Suppressor macrophage treated with lipopolysaccharide for 1 hour (primary cell): ENCODE measurements around the gene RAB9B.
A peak's percentile ranks its signal among the peaks of the same experiment; 100 is the strongest.
"Not testable (repeated sequence)": the region's sequence is repeated elsewhere in the genome, so short reads cannot be mapped to it uniquely, and the experiment has no call there.

Experiments
- DNase-seq, 3 donors: peaks; one replicate each; pipeline ENCODE4 v3.0.0-alpha.2; 2020 to 2022

Gene RAB9B, protein sequence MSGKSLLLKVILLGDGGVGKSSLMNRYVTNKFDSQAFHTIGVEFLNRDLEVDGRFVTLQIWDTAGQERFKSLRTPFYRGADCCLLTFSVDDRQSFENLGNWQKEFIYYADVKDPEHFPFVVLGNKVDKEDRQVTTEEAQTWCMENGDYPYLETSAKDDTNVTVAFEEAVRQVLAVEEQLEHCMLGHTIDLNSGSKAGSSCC

DNA sequence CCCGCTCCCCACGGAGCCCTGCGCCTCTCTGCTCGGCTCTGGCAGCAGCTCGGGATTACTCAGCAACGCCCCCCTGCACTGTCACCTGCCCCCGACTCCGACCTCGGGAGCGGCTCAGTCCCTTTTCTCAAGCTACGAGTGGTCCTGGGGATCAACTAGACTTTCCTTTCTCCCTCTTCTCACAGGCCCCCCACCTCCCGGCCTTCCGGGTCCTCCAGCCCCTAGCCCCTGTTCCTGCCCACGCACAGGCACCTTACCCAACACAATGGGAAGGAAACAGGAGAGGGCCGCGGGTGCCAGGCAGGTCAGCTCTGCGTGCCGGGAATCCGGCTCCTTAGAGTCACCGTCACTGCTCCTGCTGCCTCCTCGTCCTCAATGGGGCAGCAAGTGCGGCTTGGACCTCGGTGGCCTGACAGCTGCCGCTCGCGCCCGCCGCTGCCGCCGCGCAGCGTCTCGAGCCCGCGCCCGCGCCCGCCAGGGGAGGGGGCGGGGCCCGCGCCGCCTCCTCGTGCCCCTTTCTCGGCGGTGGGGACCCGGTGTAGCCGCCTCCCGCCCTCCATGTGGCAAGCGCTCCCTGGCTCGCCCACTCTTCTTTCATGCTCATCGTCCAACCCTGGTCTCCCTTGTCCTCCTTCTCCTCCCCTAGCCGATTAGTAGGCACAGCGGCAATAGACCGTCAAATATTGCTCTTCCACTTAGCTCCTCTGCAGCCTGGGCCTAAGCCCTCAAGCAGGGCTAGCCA, at the start of gene RAB9B:
Gene RAB9B, minus strand, starts transcription at position 455 of the 742 bp plus-strand sequence. CDS start 6,473 bp downstream, outside the sequence.
- DNase-seq, result peak; percentile 19 to 37 (median 21)

DNA sequence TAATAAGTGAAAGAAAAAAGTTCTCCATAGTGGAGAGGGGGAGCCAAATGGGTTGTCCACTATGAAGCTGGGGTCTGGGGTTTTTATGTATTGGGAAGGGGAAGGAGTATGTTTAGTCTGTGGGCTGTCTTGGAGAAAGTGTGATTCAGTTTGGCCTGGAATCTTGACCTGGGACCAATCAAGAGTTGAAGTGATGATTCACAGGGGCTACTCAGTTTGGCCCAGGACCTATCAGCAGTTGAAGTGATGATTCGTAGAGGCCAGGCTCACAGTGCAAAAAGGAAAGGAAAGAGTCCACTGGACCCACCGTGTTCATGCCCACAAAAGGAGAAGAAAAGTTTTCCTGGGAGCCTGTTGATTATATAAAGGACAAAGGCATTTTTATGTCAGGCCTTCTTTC, 47.3 kb upstream of the RAB9B start:
- no peak for DNase-seq

DNA sequence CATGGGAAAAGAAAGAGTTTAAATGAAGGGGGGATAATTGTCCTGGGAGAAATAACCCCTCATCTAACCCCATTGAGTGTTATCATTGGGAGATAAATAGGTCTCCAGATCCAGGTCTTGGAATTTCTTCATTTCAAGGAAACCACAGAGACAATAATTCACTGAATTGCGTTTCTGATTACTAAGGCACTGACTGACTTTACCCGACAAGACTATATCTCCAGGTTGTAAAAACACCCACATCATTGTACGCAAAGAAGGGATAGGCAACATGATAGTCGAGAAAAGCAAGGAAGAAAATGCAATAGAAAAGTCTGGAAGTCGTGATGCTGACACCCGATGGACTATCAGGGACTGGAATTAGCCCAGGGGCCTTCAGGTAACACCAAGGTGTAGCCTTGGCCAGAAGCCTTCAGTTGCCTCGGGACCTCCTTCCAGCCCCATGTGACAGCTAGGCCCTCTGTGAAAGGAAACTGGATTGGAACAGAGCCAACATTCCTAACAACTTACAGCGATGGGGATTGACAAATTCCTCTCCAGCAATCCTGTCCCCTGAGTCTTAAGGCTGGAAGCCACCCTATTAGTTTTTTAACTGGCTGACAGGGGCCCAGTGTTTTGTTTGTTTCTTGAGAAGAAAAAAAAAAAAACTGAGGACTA, 46.5 kb upstream of the RAB9B start:
- DNase-seq, result no peak

- DNase-seq, result no peak
Observed at GRCh38 chrX:103877571-103877970, 45.5 kb upstream of the RAB9B start.

DNA sequence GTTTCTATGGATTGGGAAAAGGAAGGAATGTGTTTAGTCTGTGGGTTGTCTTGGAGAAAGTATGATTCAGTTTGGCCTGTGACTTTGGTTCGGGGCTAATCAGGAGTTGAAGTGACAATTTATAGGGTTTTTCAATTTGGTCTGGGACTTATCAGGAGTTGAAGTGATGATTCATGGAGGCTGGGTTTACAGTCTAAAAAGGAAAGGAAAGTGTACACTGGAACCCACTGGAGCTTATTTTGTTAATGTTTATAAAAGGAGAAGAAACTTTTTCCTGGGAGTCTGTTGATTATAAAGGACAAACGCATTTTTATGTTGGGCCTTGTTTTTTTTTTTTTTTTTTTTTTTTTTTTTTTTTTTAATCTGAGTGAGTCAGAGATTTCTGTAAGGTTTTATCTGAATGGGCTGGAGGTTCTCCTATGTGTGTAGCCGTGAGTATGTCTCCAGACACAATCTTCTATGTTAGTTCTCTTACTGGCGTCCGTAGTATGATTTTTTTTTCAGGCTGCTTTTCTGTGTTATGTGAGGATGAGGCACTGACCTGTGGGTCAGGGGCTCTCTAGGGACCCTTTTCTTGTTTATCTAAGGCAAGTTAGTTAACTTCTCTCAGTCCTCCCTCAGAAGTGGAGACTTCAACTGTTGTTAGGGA, 33.0 kb upstream of the RAB9B start:
- no peak for DNase-seq

- no peak for DNase-seq
Observed at GRCh38 chrX:103864149-103864548, 32.1 kb upstream of the RAB9B start.

GRCh38 chrX:103861200-103861599, 29.1 kb upstream of the RAB9B start:
- DNase-seq, result no peak

DNA sequence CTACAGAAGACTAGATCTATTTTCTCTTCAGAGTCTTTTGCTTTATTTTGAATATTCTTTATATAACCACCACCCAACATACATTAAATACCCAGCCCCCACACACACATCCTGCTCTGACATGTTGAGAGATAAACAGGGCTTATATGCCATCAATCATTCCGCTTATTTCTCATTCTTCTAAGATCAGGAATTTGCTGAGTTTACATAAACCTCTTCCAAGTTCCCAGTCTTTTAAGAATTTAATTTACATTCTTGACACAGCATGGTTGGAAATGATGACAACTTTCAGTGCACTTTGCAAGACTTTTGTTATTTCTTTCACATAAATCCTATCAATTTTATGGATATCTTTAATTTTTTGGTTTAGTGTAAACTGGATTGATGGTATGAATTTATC, 17.5 kb upstream of the RAB9B start:
- no peak for DNase-seq

DNA sequence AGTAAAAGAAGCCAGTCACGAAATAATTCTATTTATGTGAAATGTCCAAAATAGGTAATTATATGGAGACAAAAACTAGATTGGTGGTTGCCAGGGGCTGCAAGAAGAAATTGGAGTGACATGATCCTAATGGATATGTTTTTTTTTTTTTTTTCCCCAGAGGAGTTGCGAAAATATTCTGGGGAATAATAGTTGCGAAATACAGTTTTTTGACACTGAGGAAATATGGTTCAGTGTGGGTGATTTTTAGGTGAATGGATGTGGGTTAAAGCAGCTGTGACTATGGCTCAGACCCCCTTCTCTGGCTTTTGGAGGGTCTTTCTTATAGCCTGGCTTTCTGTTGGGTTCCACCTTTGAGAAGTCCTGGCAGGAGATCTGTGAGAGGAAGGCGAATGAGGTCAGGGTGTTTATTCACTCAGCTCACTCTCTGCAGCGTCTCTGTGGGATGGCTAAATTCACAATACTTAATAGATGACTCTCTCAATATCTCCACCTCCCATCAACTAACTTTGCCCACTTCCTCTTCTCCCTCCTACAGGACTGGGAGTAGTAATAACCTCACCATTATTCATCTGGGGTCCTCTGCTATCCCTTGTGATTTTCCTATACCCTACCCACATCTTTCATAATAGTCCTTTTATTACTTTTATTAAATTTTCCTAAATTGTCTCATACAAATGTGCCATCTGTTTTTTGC, 15.3 kb upstream of the RAB9B start:
- DNase-seq, result peak in 2 of 3 donors; percentile 7 to 10

- no peak for DNase-seq
Observed at GRCh38 chrX:103846386-103846785, 14.3 kb upstream of the RAB9B start.

- peak; percentile 50 to 63 (median 58) for DNase-seq
Observed at GRCh38 chrX:103845165-103845653, 13.2 kb upstream of the RAB9B start.

GRCh38 chrX:103839404-103839803, 7.3 kb upstream of the RAB9B start:
- peak in 2 of 3 donors; percentile 20 to 45 for DNase-seq

DNA sequence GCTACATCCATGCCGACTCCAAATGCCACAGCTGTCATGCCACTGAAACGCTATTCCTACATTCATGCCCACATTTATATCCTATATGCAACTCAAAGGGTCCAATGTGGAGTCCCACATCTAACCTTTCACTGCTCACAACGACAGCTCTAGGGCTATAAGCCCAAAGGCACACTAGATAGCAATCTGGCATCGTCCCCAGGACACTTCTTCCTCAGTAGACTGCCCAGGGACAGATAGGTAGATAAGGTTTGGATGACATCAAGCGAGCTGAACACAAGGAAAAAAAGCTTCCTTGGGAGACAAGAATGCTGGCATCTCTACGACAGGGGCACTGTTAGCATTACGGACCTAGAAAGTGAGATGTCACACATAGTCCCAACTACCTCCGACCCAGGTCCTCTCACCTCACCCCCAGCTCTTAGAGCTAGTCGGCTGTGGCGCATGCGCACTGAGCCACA, 685 bp downstream of the RAB9B start:
- peak; percentile 52 to 71 (median 58) for DNase-seq

DNA sequence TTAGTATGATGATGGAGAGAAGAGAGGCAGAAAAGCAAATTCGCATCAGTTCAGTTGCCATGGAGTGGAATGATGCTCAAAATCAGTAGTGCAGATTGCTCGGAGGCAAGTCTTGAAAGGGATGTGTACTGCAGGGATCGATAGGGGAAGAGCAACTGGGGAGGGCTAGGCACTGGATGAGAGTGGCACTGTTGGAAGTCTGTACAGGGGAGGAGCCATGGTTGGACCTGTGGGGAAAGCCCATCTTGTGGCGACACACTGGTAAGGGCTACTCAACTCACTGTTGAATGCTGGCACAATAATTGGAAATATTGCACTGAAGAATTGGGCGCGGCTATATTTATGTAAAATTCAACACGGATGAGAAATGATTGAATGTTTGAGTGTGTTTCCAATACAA, 1.2 kb downstream of the RAB9B start:
- no peak for DNase-seq

DNA sequence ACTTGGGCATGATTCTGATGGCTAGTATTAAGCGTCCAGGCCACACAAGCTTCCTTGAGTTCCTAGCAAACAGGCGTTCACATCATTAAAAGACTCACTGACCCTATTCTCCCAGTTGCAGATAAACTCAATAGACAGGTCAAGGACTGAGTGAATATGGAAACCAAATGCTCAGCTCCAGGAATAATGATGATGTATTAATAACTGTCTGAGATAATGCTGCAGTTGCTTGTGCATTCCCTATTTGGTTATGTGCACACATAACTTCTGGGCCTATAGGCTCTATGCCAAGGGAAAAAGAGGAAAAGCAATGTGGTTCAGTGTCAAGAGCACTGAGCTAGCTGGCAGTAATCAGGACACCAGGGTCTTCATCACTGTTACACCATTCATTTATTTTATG, 3.5 kb downstream of the RAB9B start:
- DNase-seq, result no peak

- no peak for DNase-seq
Observed at GRCh38 chrX:103825881-103826280, 6.2 kb downstream of the RAB9B start.

- no peak for DNase-seq
Observed at GRCh38 chrX:103823591-103823990, 8.5 kb downstream of the RAB9B start.

DNA sequence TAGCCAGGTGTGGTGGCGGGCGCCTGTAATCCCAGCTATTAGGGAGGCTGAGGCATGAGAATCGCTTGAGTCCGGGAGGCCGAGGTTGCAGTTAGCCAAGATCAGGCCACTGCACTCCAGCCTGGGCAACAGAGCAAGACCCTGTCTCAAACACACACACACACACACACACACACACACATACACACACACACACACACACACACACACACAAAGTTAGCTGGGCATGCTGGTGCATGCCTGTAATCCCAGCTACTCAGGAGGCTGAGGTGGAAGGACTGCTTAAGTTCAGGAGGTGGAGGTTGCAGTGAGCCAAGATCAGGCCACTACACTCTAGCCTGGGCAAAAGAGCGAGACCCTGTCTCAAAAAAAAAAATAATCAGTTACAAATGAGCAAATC, 11.3 kb downstream of the RAB9B start:
- DNase-seq, result not testable (repeated sequence)

GRCh38 chrX:103818842-103819619, 13.0 kb downstream of the RAB9B start:
- no peak for DNase-seq

GRCh38 chrX:103817502-103817901, 14.6 kb downstream of the RAB9B start:
- peak; percentile 66 to 77 (median 67) for DNase-seq

GRCh38 chrX:103817101-103817500, 15.0 kb downstream of the RAB9B start:
- not testable (repeated sequence) for DNase-seq

DNA sequence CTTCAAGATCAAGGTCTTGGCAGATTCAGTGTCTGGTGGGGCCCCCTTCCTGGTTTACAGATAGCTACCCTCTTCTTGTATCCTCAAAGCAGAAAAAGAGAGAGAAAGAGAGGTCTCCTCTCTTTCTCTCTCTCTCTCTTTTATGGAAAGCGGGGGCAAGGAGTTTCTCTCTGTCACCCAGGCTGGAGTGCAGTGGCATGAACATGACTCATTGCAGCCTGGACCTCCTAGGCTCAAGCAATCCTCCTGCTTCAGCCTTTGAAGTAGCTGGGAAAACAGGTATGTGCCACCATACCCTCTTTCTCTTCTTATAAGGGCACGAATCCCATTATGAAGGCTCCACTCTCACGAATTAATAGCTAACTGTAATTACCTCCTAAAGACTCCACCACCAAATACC, 20.2 kb downstream of the RAB9B start:
- no peak for DNase-seq
